GM10248 (cell line): ENCODE data around the gene LRRC73.

Source experiments
- CTCF ChIA-PET: fragments of 300-600 bp; sonication (Branson Sonifier 250); formaldehyde crosslinking; extraction: SDS; loops from one replicate; lab custom pipeline; 2021; ENCODE audit warnings: antibody characterized with exemption; lab: Yijun Ruan, JAX
- POLR2A ChIA-PET: fragments of 350-650 bp; sonication (Branson Sonifier 250); formaldehyde crosslinking; extraction: SDS; loops from one replicate; lab custom pipeline; 2020; ENCODE audit warnings: antibody characterized with exemption; lab: Yijun Ruan, JAX
- DNase-seq: peaks from one replicate; pipeline ENCODE4 v3.0.0; 2012; ENCODE audit errors: extremely low spot score
- TF ChIP-seq, protein P1 (sequence below): IDR thresholded peaks from 2 replicates; pipeline ENCODE4 v1.5.1; 2012; ENCODE audit warnings: mild to moderate bottlenecking, low read depth; ENCODE audit errors: extremely low read depth, missing control alignments, control extremely low read depth

LRRC73 gene

DNA sequence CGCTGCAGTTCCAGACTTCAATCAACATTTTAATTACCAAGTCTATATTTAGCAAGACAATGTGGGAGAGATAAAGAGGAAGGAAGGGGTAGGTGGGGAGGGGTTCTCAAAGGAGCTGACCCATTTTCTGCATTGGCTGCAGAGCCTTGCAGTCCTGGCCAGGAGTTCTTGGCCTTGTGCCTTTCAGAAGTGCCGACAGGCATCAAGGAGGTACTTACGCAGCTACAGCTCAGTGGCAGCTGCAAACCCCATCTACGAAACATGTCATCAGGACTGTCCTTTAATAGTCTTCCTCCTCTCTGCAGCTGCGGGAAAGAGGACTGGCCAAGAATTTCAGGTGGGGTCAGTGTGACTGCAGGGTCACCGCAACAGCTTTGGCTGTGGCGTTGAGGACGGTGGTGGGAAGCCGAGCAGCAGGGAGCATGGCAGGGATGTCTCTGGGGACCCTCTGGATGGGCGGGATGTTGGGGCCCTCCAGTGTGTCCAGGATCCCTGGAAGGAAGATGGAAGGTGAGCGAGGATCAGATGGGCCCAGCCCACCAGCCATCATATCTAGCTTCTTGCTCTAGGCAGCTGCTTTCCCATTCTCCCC is 1.8 kb upstream of the LRRC73 start:
- ChIA-PET CTCF (interaction anchor here (0.9 to 1.7 kb wide), 4 partner anchors 15 to 283 kb away, joined by 3 to 4 read pairs (median 3); no protein-coding TSS in a partner anchor), POLR2A (no interaction called here)
- no peak for DNase-seq
- TF ChIP-seq, protein P1, sequence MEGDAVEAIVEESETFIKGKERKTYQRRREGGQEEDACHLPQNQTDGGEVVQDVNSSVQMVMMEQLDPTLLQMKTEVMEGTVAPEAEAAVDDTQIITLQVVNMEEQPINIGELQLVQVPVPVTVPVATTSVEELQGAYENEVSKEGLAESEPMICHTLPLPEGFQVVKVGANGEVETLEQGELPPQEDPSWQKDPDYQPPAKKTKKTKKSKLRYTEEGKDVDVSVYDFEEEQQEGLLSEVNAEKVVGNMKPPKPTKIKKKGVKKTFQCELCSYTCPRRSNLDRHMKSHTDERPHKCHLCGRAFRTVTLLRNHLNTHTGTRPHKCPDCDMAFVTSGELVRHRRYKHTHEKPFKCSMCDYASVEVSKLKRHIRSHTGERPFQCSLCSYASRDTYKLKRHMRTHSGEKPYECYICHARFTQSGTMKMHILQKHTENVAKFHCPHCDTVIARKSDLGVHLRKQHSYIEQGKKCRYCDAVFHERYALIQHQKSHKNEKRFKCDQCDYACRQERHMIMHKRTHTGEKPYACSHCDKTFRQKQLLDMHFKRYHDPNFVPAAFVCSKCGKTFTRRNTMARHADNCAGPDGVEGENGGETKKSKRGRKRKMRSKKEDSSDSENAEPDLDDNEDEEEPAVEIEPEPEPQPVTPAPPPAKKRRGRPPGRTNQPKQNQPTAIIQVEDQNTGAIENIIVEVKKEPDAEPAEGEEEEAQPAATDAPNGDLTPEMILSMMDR: no peak

DNA sequence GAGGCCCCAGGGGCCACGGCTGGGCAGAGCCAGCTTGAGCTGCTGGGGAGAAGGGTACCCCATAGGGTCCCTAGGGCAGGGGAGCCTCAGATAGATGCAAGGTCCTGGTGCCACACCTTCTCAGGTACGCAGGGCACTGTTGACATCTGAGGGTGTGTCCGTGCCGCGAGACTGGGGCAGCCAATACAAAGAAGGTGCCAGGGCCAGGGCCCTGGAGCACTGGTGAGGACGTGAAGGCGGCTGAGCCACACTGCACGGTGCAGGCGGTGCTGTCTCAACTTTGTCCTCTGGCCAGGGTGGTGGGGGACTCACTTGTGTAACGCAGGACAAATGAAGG is 649 bp upstream of the LRRC73 start:
- DNase-seq: no peak
- ChIA-PET POLR2A (interaction anchor here (0.9 to 1.1 kb wide), 2 partner anchors 9 to 286 kb away, joined by 3 to 5 read pairs; no protein-coding TSS in a partner anchor), CTCF (interaction anchor here (0.7 to 7.8 kb wide), 4 partner anchors 14 to 280 kb away, joined by 3 to 77 read pairs (median 4); no protein-coding TSS in a partner anchor)
- TF ChIP-seq, protein P1: no peak

DNA sequence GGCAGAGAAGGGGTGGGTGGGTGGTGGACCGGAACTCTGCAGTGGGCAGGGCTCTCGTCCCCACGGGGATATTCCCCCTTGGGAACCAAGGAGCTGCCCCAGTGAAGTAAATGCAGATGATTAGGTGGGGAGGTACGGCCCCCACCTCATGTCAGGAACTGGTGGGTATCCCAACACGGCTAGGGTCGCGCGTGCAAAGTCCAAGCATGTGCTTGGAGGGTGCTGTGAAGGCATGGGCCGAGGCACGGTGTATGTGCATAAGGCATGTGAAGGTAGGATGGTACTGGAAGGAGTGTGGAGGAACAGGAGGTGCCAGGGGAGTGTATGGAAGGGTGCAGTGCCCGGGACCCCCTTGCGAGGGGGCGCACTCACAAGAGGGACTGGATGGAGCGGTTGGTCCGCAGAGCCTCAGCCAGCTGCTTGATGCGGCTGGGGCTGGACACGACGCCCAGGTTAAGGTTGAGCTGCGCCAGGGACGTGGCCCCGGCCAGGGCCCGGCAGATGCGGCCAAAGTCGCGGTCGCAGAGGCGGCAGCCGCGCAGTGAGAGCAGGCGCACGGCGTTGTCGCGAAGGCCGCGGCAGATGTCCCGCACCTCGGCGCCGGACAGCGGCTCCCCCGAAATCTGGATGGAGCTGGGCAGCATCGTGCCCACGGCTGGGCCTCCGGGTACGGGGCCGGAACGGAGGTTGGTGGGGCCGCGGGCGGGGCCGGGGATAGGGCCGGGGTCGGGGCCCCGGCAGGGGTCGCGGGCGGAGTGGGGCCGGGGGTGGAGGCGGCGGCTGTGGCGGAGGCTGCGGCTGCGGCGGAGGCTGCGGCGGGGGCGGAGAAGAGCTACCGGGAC is 783 bp downstream of the LRRC73 start:
- POLR2A ChIA-PET: interaction anchor here (0.5 to 1.1 kb wide), 3 partner anchors 8 to 285 kb away, joined by 3 to 5 read pairs (median 3); partner anchors contain the start of gene TJAP1
- CTCF ChIA-PET: interaction anchor here (1.0 to 7.8 kb wide), 8 partner anchors 10 to 280 kb away, joined by 4 to 125 read pairs (median 30); partner anchors contain the start of genes DLK2, DNPH1, POLR1C and YIPF3
- DNase-seq: no peak
- TF ChIP-seq, protein P1: no peak

DNA sequence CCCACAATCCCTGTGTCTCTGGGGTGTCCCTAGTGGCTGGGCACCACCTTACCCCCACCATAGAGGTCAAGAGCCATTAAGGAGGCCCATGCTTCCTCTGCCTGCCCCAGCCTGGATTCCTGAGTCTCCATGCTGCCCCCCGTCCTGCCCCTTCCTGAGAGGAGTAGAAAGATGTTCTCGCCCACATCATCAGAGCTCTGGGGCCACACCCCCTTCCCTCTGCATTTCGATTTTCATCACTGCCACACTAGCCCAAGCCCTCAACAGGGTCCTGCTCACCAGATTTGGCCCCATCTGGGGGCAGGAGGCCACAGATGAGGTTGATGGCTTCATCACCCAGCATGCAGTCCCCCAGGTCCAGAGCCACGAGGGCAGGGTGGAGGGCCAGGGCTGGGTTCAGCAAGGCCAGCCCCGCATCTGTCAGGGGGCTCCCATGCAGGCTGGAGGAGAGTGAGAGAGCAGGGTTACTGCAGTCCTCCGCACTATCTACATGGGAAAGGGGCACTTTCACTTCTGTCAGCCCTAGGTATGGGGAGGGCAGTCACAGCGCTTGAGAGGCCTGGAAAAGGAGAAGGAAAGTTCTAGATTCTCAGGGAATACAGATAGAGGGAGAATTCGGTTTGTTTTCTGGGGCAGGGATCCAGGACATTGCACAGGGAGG is 1.5 kb downstream of the LRRC73 start:
- DNase-seq: no peak
- POLR2A ChIA-PET: no interaction called here

DNA sequence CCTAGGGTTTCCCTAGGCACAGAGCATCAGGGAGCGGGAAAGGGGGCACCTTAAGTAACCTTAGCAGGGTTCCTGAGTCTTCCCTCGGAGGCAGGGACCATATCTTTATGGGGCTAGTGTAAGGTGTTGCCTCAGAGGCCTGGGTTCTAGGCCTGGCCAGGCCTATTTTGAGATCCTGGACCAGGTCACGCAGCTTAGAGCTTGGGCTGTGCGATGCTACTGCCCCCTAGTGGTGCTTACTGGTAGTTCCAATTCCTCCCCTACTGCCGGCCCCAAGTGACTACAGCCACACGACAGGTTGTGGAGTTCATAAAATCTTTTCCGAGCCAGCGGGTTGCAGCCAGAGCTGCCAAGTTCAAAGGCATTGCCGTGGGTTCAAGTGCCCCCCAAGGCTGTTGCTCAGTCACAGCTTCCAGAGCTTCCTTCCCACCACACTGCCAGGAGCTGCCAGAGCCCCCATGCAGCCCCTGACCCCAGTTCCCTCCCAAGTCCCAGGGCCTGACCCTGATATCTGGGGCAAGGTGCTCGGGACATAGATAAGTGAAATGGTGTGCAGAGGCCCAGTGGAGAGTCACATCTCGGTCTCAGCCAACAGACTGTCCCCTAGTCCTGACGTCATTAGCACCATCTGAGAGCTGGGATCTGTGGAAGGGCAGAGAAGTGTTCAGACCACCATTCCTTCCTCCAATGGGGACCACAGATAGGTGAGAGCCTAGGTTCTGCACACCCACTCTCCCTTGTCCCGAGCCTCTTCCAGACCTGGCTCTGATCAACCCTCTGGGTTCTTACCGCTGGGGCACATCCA is 3.3 kb downstream of the LRRC73 start:
- CTCF ChIA-PET: interaction anchor here (0.6 to 7.8 kb wide), 51 partner anchors 12 to 606 kb away, joined by 3 to 125 read pairs (median 5); partner anchors contain the start of genes ABCC10, CRIP3, DLK2 and DNPH1
- TF ChIP-seq, protein P1: peak; percentile 92
- peak; percentile 86 for DNase-seq
- POLR2A ChIA-PET: interaction anchor here (0.5 to 1.1 kb wide), 5 partner anchors 19 to 284 kb away, joined by 3 to 5 read pairs (median 3); no protein-coding TSS in a partner anchor

More for the DNA sequence above, 1.5 kb downstream of the LRRC73 start:
- TF ChIP-seq, protein P1: no peak
- CTCF ChIA-PET: interaction anchor here (1.4 to 7.8 kb wide), 15 partner anchors 10 to 279 kb away, joined by 4 to 125 read pairs (median 16); partner anchors contain the start of genes DLK2, DNPH1, POLR1C and TJAP1
